ENCODE measurements around the gene TCF12.

Gene TCF12

DNA sequence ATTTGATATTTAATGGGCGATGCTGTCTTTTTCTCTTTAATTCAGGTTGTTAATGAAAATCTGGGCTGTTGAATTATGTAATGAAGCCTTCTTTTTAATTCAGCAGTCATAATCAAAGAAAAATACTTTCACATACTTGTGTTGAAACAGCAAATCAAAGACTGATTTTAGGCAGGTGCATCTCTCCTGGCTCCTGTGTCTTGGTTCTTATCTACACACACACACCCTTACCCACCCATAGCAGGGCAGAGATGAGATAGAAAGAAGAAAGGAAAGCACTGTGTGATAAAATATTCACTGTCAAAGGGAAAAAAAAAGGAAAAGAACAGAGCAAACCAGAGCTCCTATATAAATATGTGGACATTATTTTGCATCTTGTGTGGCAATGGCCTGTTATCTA lies 327.3 kb downstream of the TCF12 start:
- DNase-seq (ENCODE audit: low read depth), result no peak
- TF ChIP-seq, protein P1, sequence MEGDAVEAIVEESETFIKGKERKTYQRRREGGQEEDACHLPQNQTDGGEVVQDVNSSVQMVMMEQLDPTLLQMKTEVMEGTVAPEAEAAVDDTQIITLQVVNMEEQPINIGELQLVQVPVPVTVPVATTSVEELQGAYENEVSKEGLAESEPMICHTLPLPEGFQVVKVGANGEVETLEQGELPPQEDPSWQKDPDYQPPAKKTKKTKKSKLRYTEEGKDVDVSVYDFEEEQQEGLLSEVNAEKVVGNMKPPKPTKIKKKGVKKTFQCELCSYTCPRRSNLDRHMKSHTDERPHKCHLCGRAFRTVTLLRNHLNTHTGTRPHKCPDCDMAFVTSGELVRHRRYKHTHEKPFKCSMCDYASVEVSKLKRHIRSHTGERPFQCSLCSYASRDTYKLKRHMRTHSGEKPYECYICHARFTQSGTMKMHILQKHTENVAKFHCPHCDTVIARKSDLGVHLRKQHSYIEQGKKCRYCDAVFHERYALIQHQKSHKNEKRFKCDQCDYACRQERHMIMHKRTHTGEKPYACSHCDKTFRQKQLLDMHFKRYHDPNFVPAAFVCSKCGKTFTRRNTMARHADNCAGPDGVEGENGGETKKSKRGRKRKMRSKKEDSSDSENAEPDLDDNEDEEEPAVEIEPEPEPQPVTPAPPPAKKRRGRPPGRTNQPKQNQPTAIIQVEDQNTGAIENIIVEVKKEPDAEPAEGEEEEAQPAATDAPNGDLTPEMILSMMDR (IDR thresholded peaks at IDR 0.05; ENCODE audit: control insufficient read depth, insufficient read depth, low read depth, low read length, missing control alignments), result no peak
- no peak overlapping the region for H3K4me3 ChIP-seq (ENCODE audit: control insufficient read depth, low read depth, low read length)

- TF ChIP-seq, protein P1 (IDR thresholded peaks at IDR 0.05; ENCODE audit: control insufficient read depth, insufficient read depth, low read depth, low read length, missing control alignments), result no peak
- no peak for DNase-seq (ENCODE audit: low read depth)
- H3K4me3 ChIP-seq (ENCODE audit: control insufficient read depth, low read depth, low read length), result no peak overlapping the region
Observed at GRCh38 chr15:57248074-57248473, 329.6 kb downstream of the TCF12 start.

DNA sequence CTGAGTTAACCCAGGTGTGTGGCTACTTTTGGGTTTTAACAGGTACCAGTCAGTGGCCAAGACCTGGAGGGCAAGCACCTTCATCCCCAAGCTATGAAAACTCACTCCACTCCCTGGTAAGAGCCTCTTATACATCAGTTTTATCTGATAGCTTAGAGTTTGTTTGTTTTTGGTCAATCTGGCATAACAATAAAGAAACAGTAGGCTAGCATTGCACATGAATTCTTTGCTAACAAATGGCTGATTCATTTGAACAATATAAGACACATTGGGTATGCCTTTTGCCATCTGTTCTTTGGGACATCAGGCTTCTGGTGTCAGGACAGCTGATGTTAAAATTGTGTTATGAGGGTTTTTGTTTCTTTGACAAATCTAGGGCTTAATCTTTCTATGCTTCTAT lies 332.9 kb downstream of the TCF12 start:
- TF ChIP-seq, protein P1 (IDR thresholded peaks at IDR 0.05; ENCODE audit: control insufficient read depth, insufficient read depth, low read depth, low read length, missing control alignments), result no peak
- H3K4me3 ChIP-seq (ENCODE audit: control insufficient read depth, low read depth, low read length), result no peak overlapping the region
- no peak for DNase-seq (ENCODE audit: low read depth)

DNA sequence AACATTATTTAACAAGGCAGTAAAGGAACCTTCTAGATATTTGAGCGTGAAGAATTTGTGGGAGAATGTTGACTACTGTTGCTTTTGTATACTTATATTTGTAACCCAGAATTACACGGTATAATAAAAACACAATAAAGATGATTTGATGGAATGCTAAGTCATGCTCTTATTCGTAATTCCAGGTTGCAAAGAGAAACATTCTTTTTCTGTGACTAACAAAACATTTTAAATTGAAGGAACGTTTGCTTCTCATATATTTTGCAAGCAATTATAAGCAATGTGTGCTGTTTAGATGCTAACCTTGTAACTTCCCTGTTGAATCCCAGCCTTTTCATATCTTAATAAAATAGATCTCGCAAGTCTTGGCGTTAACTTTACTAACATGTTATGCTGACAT lies 333.5 kb downstream of the TCF12 start:
- TF ChIP-seq, protein P1 (IDR thresholded peaks at IDR 0.05; ENCODE audit: control insufficient read depth, insufficient read depth, low read depth, low read length, missing control alignments), result no peak
- H3K4me3 ChIP-seq (ENCODE audit: control insufficient read depth, low read depth, low read length), result no peak overlapping the region
- DNase-seq (ENCODE audit: low read depth), result peak; percentile 24

DNA sequence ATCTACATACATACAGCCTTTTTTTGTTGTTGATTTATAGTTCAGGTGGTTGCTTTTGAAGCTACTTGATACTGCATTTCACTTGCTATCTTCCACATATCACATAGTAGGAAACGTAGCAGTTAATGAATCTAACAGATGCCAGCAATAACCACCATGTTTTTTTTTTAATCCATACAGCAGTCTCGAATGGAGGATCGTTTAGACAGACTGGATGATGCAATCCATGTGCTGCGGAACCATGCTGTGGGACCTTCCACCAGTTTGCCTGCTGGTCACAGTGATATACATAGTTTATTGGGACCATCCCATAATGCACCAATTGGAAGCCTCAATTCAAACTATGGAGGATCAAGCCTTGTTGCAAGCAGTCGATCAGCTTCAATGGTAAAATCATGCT lies 334.6 kb downstream of the TCF12 start:
- DNase-seq (ENCODE audit: low read depth), result no peak
- no peak overlapping the region for H3K4me3 ChIP-seq (ENCODE audit: control insufficient read depth, low read depth, low read length)
- TF ChIP-seq, protein P1 (IDR thresholded peaks at IDR 0.05; ENCODE audit: control insufficient read depth, insufficient read depth, low read depth, low read length, missing control alignments), result no peak

DNA sequence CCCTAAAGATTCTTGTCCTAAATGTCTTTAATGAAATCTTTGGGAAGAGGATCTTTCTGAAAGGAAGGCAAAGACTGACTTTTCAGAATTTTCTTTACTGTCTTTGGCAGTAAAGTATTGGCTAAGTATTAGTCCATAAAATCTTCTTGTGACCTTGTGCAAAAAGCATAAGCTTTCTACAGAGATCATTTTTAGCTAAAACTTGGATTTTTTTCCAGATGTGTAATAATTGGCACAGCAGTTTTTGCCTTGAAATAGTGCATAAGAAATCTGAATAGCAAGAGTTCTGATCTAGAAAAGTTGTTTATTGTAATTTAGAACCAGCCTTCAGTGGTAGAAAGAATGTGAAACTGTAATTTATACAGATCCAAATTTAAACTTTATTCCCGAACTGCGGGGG lies 335.1 kb downstream of the TCF12 start:
- H3K4me3 ChIP-seq (ENCODE audit: control insufficient read depth, low read depth, low read length), result no peak overlapping the region

More for the DNA sequence above, 335.1 kb downstream of the TCF12 start:
- no peak for DNase-seq (ENCODE audit: low read depth)
- TF ChIP-seq, protein P1 (IDR thresholded peaks at IDR 0.05; ENCODE audit: control insufficient read depth, insufficient read depth, low read depth, low read length, missing control alignments), result no peak

Measured in AG09309 (cell line).